C4-2B (cell line): ENCODE data around the gene EXOC1L.

Experiments used
- H3K27ac ChIP-seq: fragments of 450-650 bp; 2 replicates; pipeline ENCODE4 v1.5.1; 2017
- CTCF ChIP-seq: fragments of 450-650 bp; conservative IDR thresholded peaks from 2 replicates; pipeline ENCODE4 v1.5.1; 2017; ENCODE audit warnings: mild to moderate bottlenecking
- ZFX ChIP-seq: fragments of 450-650 bp; IDR thresholded peaks from 2 replicates; pipeline ENCODE4 v1.6.1; 2017

The EXOC1L gene

GRCh38 chr4:55793479-55793878, 26.1 kb upstream of the EXOC1L start:
- no peak overlapping the region for H3K27ac ChIP-seq
- no peak for TF ChIP-seq CTCF
- no peak for TF ChIP-seq ZFX

GRCh38 chr4:55794053-55794452, 25.5 kb upstream of the EXOC1L start:
- no peak for TF ChIP-seq CTCF
- TF ChIP-seq ZFX = no peak
- H3K27ac ChIP-seq = no peak overlapping the region

- H3K27ac ChIP-seq = no peak overlapping the region
- TF ChIP-seq ZFX = no peak
- TF ChIP-seq CTCF = no peak
These were observed 24.2 kb upstream of the EXOC1L start for GRCh38 chr4:55795341-55795740.

GRCh38 chr4:55801498-55801897, 18.1 kb upstream of the EXOC1L start:
- H3K27ac ChIP-seq = no peak overlapping the region
- TF ChIP-seq ZFX = no peak
- TF ChIP-seq CTCF = no peak

GRCh38 chr4:55807556-55807955, 12.0 kb upstream of the EXOC1L start:
- TF ChIP-seq ZFX (no peak), CTCF (no peak)
- H3K27ac ChIP-seq = no peak overlapping the region

- no peak overlapping the region for H3K27ac ChIP-seq
- TF ChIP-seq ZFX = no peak
These were observed 11.4 kb upstream of the EXOC1L start for GRCh38 chr4:55808186-55808585.

GRCh38 chr4:55808632-55809031, 11.0 kb upstream of the EXOC1L start:
- no peak overlapping the region for H3K27ac ChIP-seq
- no peak for TF ChIP-seq CTCF
- TF ChIP-seq ZFX = no peak

- TF ChIP-seq CTCF (no peak), ZFX (no peak)
- H3K27ac ChIP-seq = no peak overlapping the region
These were observed 1.9 kb upstream of the EXOC1L start for GRCh38 chr4:55817691-55818090.
